ENCODE results near the gene MARCHF3.

MARCHF3 gene, protein sequence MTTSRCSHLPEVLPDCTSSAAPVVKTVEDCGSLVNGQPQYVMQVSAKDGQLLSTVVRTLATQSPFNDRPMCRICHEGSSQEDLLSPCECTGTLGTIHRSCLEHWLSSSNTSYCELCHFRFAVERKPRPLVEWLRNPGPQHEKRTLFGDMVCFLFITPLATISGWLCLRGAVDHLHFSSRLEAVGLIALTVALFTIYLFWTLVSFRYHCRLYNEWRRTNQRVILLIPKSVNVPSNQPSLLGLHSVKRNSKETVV

DNA sequence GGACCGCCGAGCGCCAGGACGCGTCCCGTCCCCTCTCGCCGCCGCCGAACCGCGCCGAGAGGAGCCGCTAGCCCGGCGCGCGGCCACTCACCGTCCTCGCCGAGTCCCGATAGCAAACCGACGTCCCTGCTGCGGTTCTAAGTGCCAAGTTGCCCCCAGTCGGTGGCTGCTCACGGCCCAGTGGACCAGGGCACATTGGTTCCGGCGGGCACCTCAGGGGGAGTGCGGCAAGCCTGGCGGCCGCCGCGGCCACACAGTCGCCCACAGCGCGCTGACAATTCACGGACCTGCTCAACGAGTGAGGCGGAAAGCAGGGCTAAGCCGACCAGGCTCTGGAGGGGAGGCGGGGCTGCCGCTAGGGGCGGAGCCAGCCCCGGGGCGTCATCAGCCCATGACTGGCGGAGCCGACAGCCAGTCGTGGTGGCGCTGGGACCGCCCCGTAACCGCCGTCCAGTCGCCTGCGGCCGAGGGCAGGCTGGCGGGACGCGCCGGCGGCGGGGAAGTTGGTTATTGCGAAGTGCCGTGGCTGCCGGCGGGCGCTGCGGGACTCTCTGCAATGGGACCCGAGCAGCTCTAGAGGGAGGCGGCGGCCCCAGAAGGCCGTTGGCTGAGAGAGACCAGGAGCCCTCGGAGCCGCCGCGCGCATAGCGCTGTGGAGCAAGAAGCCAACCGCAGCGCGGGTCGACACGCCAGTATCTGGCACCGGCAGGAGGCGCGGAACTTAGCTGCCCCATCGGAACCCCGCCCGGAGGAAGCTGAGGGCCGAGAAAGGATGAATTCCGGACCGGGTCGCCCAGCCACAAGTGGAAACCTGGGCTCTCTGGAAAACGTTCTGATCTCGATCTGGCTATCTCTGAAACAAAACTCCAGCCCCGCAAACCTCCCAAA, at the start of gene MARCHF3:
TSS of gene MARCHF3 (minus strand) at position 300 of the 888 bp plus-strand sequence. CDS start 112,387 bp downstream, outside the sequence.
- peak within 1 kb of the TSS; percentile 72 for H3K9ac ChIP-seq (ENCODE audit: low read length)
- H3K4me1 ChIP-seq (ENCODE audit: control insufficient read depth, insufficient read depth, low read length): peaks cover 24% of the 10 kb centered on the region
- no peak within 1 kb of the TSS for H3K27ac ChIP-seq (ENCODE audit: low read depth, low read length)
- no peaks in the 10 kb centered on the region for H3K36me3 ChIP-seq (ENCODE audit: control insufficient read depth, insufficient read depth, low read length)
- H3K27me3 ChIP-seq (ENCODE audit: control insufficient read depth, insufficient read depth, low read length): peaks cover 35% of the 10 kb centered on the region
- H3K4me3 ChIP-seq (ENCODE audit: low read depth, low read length): peak within 1 kb of the TSS; percentile 99
- H3K9me3 ChIP-seq (ENCODE audit: control insufficient read depth, insufficient read depth, low read depth, low read length): no peaks in the 10 kb centered on the region

DNA sequence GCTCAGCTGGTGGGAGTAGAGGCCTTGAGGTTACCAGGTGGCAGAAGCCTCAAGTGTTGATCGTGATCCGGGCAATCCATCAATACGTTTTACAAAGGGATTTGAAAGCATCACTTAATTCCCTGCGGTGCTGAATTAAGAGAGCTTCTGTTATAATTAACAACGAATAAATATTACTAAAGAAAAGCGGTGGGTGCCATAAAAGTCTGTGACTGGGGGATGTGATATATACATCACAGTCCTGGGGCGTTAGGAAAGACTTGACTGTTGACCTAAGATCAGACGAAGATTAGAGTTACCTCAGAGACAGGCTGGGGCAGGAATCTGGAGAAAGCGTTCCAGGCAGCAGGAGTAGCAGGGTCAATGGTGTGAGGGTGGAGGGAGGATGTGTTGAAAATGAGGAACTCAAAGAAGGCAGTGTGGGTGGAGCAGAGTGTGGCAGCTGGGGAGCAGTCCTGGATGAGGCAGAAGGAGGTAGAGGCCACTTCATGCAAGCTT, 49.7 kb upstream of the MARCHF3 start:
- Histone ChIP-seq H3K36me3 (ENCODE audit: control insufficient read depth, insufficient read depth, low read length) (no peaks in the 10 kb centered on the region), H3K9me3 (ENCODE audit: control insufficient read depth, insufficient read depth, low read depth, low read length) (no peaks in the 10 kb centered on the region), H3K27me3 (ENCODE audit: control insufficient read depth, insufficient read depth, low read length) (no peaks in the 10 kb centered on the region), H3K9ac (ENCODE audit: low read length) (no peak overlapping the region), H3K4me1 (ENCODE audit: control insufficient read depth, insufficient read depth, low read length) (peaks cover 48% of the 10 kb centered on the region), H3K4me3 (ENCODE audit: low read depth, low read length) (no peak overlapping the region), H3K27ac (ENCODE audit: low read depth, low read length) (no peak overlapping the region)

DNA sequence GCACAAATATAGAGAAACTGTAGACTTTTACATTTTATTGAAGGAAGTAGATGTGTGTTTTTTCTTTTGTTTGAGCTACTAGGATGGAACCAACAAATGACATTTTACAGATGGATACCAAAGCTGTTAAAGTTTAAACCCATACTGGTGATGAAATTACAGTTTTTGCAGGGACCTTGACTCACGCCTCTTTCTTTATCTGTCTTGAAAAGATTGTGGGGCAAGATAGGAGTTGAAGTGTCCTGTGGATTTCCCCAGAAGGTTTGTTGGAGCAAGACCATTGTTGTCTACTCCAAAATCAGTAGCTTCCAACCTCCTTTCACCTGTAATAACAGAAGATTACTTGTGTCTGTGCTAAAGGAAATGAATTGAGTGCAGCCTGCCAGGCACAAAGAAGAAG, 47.0 kb upstream of the MARCHF3 start:
- no peaks in the 10 kb centered on the region for H3K27me3 ChIP-seq (ENCODE audit: control insufficient read depth, insufficient read depth, low read length)
- H3K36me3 ChIP-seq (ENCODE audit: control insufficient read depth, insufficient read depth, low read length): no peaks in the 10 kb centered on the region
- H3K4me1 ChIP-seq (ENCODE audit: control insufficient read depth, insufficient read depth, low read length): peaks cover 51% of the 10 kb centered on the region
- no peak overlapping the region for H3K9ac ChIP-seq (ENCODE audit: low read length)
- no peak overlapping the region for H3K4me3 ChIP-seq (ENCODE audit: low read depth, low read length)
- no peaks in the 10 kb centered on the region for H3K9me3 ChIP-seq (ENCODE audit: control insufficient read depth, insufficient read depth, low read depth, low read length)
- 0 out of 2 replicates have a peak overlapping the region, but pooled peaks have one; percentile 48 for H3K27ac ChIP-seq (ENCODE audit: low read depth, low read length)

DNA sequence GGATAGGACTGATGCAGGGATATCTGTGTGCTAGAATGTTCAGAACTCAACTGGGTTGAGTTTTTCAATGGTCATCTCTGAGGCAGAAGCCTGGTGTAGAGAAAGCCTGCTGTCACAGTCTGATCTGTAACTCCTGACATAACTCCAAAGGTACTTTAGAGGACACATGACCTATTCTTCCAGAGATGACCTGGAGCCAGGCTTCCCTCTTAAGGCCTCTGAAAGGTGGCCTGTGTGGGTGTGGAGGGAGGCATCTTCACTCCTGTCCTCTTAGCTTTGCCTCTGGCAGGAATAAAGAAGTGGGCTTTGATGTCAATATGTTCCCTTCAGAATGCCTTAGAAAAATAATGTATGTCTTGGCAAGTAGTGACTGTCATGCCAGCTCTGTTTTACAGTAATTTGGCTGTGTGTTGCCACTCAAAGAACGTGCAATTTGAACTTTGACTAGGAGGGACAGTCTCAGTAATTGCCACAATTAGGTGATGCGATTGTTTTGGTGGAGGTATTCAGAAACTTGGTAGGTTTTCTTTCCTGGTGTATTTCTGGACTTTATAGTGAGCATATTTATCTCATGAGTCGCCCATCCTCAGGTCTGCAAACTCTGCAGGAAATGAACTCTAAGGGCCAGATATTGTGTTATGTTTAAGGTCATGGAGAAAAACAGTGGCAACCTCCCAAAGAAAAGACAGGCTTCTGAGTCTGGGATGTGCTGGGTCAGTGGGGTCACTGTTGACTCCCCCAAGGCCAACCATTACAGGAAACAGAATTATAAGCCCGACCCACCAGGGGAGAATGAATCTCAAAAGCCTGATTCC, 46.2 kb upstream of the MARCHF3 start:
- peaks cover 51% of the 10 kb centered on the region for H3K4me1 ChIP-seq (ENCODE audit: control insufficient read depth, insufficient read depth, low read length)
- H3K9me3 ChIP-seq (ENCODE audit: control insufficient read depth, insufficient read depth, low read depth, low read length): no peaks in the 10 kb centered on the region
- H3K4me3 ChIP-seq (ENCODE audit: low read depth, low read length): no peak overlapping the region
- H3K9ac ChIP-seq (ENCODE audit: low read length): no peak overlapping the region
- no peaks in the 10 kb centered on the region for H3K27me3 ChIP-seq (ENCODE audit: control insufficient read depth, insufficient read depth, low read length)
- H3K36me3 ChIP-seq (ENCODE audit: control insufficient read depth, insufficient read depth, low read length): no peaks in the 10 kb centered on the region
- H3K27ac ChIP-seq (ENCODE audit: low read depth, low read length): peak overlapping the region; percentile 48; the same call in 1 of the 2 replicates

DNA sequence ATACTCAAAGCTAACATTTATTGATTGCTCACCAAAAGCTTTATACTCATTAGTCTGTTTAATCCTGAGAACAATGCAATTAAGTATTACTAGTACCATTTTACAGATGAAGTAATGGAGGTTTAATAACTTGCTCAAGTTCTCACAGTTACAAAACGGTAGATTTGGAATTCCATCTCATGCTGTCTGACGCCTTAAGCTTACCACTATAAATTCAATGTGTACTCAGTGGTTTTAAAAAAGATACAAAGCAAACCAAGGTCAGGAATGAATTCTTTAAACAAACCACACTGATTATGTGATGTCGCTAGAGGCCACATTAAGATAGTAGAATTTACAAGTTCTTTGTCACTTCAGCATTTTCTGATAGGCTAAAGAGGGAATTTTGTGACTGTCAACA, 44.1 kb upstream of the MARCHF3 start:
- Histone ChIP-seq H3K4me3 (ENCODE audit: low read depth, low read length) (no peak overlapping the region), H3K27ac (ENCODE audit: low read depth, low read length) (no peak overlapping the region), H3K9ac (ENCODE audit: low read length) (no peak overlapping the region), H3K27me3 (ENCODE audit: control insufficient read depth, insufficient read depth, low read length) (no peaks in the 10 kb centered on the region), H3K4me1 (ENCODE audit: control insufficient read depth, insufficient read depth, low read length) (peaks cover 42% of the 10 kb centered on the region), H3K36me3 (ENCODE audit: control insufficient read depth, insufficient read depth, low read length) (no peaks in the 10 kb centered on the region), H3K9me3 (ENCODE audit: control insufficient read depth, insufficient read depth, low read depth, low read length) (no peaks in the 10 kb centered on the region)

DNA sequence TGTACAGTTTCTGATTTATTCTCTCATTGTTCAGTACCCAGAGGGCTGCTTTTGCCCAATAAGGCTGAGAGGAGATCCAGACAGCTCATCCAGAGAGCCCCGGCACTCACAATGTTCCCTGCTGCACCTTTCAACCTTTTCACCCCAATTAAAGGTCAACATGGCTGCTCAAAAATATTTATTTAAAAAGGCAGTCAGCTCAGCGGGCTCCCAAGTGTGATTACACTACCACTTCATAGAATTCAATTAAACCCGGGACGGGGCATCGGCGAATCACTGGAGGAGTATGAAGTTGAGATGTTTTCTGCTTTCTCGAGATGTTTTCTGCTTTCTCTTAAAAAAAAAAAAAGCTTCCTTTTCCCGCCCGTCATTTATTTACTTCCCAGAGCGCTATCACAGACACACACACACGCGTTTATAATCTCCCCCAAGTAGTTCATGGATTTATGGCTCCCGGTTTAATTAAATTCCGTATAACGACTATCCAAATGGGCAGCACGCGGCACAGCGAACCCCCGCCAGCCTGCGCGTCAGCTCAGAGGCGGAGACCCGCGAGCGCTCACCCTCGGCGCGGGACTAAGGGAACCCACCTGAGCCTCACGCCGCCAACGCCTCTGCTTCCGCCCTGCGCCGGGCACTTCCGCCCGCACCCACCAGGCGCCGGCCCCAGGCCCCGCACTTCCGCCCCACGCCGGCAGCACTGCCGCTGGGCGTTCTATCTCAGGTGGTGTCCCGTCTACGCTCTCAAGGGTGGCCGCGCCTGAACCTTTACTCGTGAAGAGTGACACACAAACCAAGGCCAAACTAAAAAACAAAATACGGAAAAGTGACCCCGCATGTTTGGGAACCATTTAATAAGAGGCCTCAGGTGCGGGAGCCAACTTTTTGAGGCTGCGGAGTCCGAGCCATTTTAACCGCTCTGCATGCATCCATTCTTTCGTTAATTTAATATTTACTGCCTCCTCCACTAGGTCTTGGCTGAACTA, 42.8 kb upstream of the MARCHF3 start, which contains the start of gene C5orf63:
TSS of gene C5orf63 (minus strand) at position 642 of the 986 bp plus-strand sequence. CDS start 14,507 bp downstream, outside the sequence.
- Histone ChIP-seq H3K4me3 (ENCODE audit: low read depth, low read length) (peak within 1 kb of the TSS; percentile 44; the same call in 1 of the 2 replicates), H3K9me3 (ENCODE audit: control insufficient read depth, insufficient read depth, low read depth, low read length) (no peaks in the 10 kb centered on the region), H3K36me3 (ENCODE audit: control insufficient read depth, insufficient read depth, low read length) (no peaks in the 10 kb centered on the region), H3K9ac (ENCODE audit: low read length) (no peak within 1 kb of the TSS), H3K4me1 (ENCODE audit: control insufficient read depth, insufficient read depth, low read length) (peaks cover 39% of the 10 kb centered on the region), H3K27ac (ENCODE audit: low read depth, low read length) (no peak within 1 kb of the TSS), H3K27me3 (ENCODE audit: control insufficient read depth, insufficient read depth, low read length) (no peaks in the 10 kb centered on the region)

DNA sequence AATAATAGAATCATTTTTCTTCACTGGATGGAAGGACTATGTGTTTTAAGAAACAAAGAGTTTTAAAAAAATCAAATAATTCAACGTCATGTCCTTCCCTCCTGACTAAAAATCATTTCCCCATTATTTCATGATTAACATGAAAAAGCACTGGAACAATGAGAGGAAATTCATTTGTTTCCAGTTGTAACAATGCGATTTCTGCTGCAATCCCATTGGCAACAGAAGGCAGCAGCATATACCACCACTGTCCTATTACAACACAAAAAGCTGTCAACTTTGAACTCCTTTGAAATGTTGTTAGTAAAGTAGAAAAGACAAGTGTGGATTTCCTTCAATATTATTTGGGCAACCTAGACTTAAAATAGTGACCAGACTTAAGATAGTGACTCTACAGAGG, 39.9 kb upstream of the MARCHF3 start:
- H3K27me3 ChIP-seq (ENCODE audit: control insufficient read depth, insufficient read depth, low read length): no peaks in the 10 kb centered on the region
- H3K27ac ChIP-seq (ENCODE audit: low read depth, low read length): no peak overlapping the region
- H3K9me3 ChIP-seq (ENCODE audit: control insufficient read depth, insufficient read depth, low read depth, low read length): no peaks in the 10 kb centered on the region
- H3K4me1 ChIP-seq (ENCODE audit: control insufficient read depth, insufficient read depth, low read length): peaks cover 17% of the 10 kb centered on the region
- H3K9ac ChIP-seq (ENCODE audit: low read length): no peak overlapping the region
- H3K4me3 ChIP-seq (ENCODE audit: low read depth, low read length): no peak overlapping the region
- no peaks in the 10 kb centered on the region for H3K36me3 ChIP-seq (ENCODE audit: control insufficient read depth, insufficient read depth, low read length)

DNA sequence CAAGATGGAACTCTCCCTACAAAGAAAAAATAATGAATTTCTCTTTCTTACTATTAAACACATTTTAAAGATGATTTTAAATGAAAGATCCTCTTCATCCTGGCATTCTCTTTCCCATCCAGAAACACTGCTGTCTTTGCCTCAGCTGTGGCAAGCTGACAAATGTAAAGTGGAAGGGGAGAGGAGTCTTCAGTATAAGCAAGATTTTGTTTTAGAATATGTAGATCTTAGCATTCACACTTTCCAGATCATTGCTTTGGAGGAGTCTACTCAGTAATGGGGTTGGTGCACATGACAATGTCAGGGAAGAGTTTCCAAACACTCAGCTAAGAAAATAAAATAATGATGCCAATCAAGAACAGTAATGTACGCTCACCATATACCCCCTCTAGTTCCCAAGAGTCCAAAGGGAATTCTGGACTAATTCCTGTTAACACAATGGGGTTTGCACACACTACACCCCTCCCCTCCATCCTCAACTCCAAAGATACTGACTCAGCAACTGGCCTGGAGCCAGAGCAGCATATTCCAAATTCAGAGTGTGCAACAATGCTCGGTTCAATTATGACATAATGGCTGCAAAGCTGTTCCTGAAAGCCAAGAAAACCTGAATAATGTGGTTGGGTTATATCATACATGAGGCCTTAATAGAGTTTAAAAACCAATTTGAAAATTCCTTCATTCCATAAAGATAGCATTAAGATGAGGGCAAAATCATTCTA, 38.3 kb upstream of the MARCHF3 start:
- Histone ChIP-seq H3K4me1 (ENCODE audit: control insufficient read depth, insufficient read depth, low read length) (peaks cover 12% of the 10 kb centered on the region), H3K4me3 (ENCODE audit: low read depth, low read length) (no peak overlapping the region), H3K9ac (ENCODE audit: low read length) (no peak overlapping the region), H3K9me3 (ENCODE audit: control insufficient read depth, insufficient read depth, low read depth, low read length) (no peaks in the 10 kb centered on the region), H3K27me3 (ENCODE audit: control insufficient read depth, insufficient read depth, low read length) (no peaks in the 10 kb centered on the region), H3K27ac (ENCODE audit: low read depth, low read length) (no peak overlapping the region), H3K36me3 (ENCODE audit: control insufficient read depth, insufficient read depth, low read length) (no peaks in the 10 kb centered on the region)

DNA sequence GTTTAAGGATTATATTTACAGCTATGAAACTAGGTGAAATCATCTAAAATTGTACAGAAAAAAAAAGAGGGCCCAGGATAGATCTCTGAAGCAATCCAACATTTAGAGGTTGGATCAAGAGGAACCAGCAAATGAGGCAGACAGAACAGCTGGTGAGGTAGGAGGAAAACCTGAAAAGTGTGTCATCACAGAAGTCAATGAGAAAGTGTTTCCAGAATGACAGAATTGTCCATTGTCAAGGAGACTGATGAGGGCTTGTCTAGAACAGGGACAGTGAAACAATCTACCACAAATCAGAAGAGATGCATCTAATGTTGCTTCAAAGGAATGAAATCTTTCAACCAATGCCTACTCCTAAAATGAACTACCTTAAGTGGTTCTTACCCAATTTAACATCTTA, 36.4 kb upstream of the MARCHF3 start:
- Histone ChIP-seq H3K9me3 (ENCODE audit: control insufficient read depth, insufficient read depth, low read depth, low read length) (no peaks in the 10 kb centered on the region), H3K4me1 (ENCODE audit: control insufficient read depth, insufficient read depth, low read length) (peaks cover 13% of the 10 kb centered on the region), H3K27ac (ENCODE audit: low read depth, low read length) (no peak overlapping the region), H3K4me3 (ENCODE audit: low read depth, low read length) (no peak overlapping the region), H3K9ac (ENCODE audit: low read length) (no peak overlapping the region), H3K36me3 (ENCODE audit: control insufficient read depth, insufficient read depth, low read length) (no peaks in the 10 kb centered on the region), H3K27me3 (ENCODE audit: control insufficient read depth, insufficient read depth, low read length) (no peaks in the 10 kb centered on the region)
